ENCODE measurements around the gene TECTB.

The TECTB gene

GRCh38 chr10:112283100-112283499 is at the start of gene TECTB:
Gene TECTB, plus strand, starts transcription at chr10:112283400. Its CDS starts 335 bp downstream, at chr10:112283735.
- TF ChIP-seq, protein P1, sequence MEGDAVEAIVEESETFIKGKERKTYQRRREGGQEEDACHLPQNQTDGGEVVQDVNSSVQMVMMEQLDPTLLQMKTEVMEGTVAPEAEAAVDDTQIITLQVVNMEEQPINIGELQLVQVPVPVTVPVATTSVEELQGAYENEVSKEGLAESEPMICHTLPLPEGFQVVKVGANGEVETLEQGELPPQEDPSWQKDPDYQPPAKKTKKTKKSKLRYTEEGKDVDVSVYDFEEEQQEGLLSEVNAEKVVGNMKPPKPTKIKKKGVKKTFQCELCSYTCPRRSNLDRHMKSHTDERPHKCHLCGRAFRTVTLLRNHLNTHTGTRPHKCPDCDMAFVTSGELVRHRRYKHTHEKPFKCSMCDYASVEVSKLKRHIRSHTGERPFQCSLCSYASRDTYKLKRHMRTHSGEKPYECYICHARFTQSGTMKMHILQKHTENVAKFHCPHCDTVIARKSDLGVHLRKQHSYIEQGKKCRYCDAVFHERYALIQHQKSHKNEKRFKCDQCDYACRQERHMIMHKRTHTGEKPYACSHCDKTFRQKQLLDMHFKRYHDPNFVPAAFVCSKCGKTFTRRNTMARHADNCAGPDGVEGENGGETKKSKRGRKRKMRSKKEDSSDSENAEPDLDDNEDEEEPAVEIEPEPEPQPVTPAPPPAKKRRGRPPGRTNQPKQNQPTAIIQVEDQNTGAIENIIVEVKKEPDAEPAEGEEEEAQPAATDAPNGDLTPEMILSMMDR (conservative IDR thresholded peaks at IDR 0.05; ENCODE audit: low read depth, low read length) = no peak
- no peak for DNase-seq (ENCODE audit: low read depth)
- no peak within 1 kb of the TSS for H3K4me3 ChIP-seq (ENCODE audit: low read length)

DNA sequence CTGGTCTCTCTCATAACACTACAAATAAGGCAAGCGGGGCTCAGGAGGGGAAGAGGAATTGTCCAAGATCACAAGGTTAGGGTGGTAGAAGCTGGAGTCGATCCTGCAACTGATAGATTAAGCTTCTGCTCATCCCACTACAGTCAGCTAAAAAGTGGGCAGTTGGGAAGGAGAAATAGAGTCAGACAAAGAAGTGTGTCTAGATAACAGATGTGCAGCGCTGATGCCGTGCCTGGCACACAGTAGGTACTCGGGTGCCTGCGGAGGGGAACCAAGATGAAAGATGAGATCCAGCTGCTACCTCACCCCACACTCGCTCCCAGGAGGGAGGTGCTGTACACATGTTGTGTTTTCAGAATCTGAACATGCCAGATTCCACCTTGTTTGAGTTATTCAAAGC is 48.1 kb upstream of the TECTB start:
- DNase-seq (ENCODE audit: low read depth) = no peak
- TF ChIP-seq, protein P1 (conservative IDR thresholded peaks at IDR 0.05; ENCODE audit: low read depth, low read length) = no peak
- no peak overlapping the region for H3K4me3 ChIP-seq (ENCODE audit: low read length)

GRCh38 chr10:112235920-112236319 is 47.3 kb upstream of the TECTB start:
- TF ChIP-seq, protein P1 (conservative IDR thresholded peaks at IDR 0.05; ENCODE audit: low read depth, low read length) = no peak
- no peak overlapping the region for H3K4me3 ChIP-seq (ENCODE audit: low read length)
- no peak for DNase-seq (ENCODE audit: low read depth)

- no peak overlapping the region for H3K4me3 ChIP-seq (ENCODE audit: low read length)
- TF ChIP-seq, protein P1 (conservative IDR thresholded peaks at IDR 0.05; ENCODE audit: low read depth, low read length) = no peak
- no peak for DNase-seq (ENCODE audit: low read depth)
Measured at GRCh38 chr10:112236486-112236885, 46.7 kb upstream of the TECTB start.

DNA sequence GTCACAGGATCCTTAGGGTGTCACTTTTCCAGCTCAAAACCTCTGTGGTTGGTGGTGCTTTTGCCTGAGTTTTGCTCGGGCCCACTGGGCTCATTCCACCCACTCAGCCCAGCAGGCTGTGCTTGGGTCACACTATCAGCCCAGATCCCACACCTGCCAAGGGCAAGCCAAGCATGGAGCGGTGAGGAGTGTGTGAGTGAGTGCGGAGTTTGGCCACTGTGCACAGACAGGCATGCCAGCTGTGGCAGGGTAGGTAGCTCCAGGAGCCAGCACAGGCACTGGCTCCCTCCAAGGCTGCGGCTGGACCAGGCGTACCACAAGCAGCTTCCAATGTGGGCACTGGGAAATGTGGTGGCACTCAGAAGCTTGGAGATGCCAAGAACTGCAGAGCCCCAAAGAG is 43.9 kb upstream of the TECTB start:
- DNase-seq (ENCODE audit: low read depth) = no peak
- TF ChIP-seq, protein P1 (conservative IDR thresholded peaks at IDR 0.05; ENCODE audit: low read depth, low read length) = no peak
- H3K4me3 ChIP-seq (ENCODE audit: low read length) = no peak overlapping the region

DNA sequence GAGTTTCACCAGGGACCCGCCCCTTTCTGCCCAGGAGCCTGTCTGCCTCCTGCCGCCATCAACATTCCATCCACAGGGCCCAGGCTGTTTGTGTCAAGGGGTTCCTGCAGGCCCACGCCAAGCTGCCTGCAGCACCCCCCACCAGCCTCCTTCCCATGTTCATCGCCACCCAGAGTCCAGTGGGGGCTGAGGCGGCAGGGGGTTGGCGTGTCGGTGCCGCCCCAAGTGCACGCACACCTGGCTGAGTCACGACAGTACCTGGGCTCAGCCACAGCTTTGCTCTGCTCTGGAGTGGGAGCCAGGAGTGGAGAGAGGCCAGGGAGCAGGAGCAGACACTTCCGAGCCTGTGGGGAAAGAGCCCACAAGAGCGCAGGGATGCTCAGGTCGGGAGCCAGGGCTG is 42.8 kb upstream of the TECTB start:
- TF ChIP-seq, protein P1 (conservative IDR thresholded peaks at IDR 0.05; ENCODE audit: low read depth, low read length) = no peak
- DNase-seq (ENCODE audit: low read depth) = no peak
- no peak overlapping the region for H3K4me3 ChIP-seq (ENCODE audit: low read length)

GRCh38 chr10:112241651-112242341 is 41.4 kb upstream of the TECTB start:
- TF ChIP-seq, protein P1 (conservative IDR thresholded peaks at IDR 0.05; ENCODE audit: low read depth, low read length) = no peak
- DNase-seq (ENCODE audit: low read depth) = no peak

More at GRCh38 chr10:112241651-112242341, 41.4 kb upstream of the TECTB start:
- no peak overlapping the region for H3K4me3 ChIP-seq (ENCODE audit: low read length)
